Thyroid gland (tissue), 4 donors: Measurements from ENCODE around the gene GRHL1.

Experiments used
- CTCF ChIP-seq, 6 experiments: fragments of 200-600 bp in 3 of 6; fragments of 450-650 bp in 3 of 6; sonication (generic) in 3 of 6; IDR thresholded peaks; one replicate each; pipeline ENCODE4 v1.5.1; 2016 to 2019; ENCODE audit warnings: antibody characterized with exemption in 6 of 6, mild to moderate bottlenecking in 2 of 6, inconsistent platforms in 1 of 6, moderate library complexity in 1 of 6
- POLR2A ChIP-seq, 2 donors: fragments of 450-650 bp; IDR thresholded peaks; one replicate each; pipeline ENCODE4 v1.6.1; 2017; ENCODE audit warnings: antibody characterized with exemption in 2 of 2, mild to moderate bottlenecking in 2 of 2, moderate library complexity in 1 of 2

- TF ChIP-seq CTCF (IDR thresholded peaks at IDR 0.05) (no peak), POLR2A (IDR thresholded peaks at IDR 0.05) (no peak)
These were observed 21.4 kb downstream of the GRHL1 start for GRCh38 chr2:9972621-9973479.
